HepG2 (cell line): Measurements from ENCODE around the gene E2F1. TPM values are rescaled to one million over a fixed set of nuclear protein-coding genes. Genes with fewer than 3 reads are reported as not detected.

Source experiments
- ELF4 ChIP-seq: sonication (generic); formaldehyde crosslinking; IDR thresholded peaks from 2 replicates; pipeline ENCODE4 v1.5.0; 2020; ENCODE audit warnings: missing genetic modification reagents, mild to moderate bottlenecking, moderate library complexity, borderline replicate concordance
- HNF1A ChIP-seq, 2 experiments: sonication (generic) in 1 of 2; formaldehyde crosslinking in 1 of 2; IDR thresholded peaks; 2 replicates each; pipeline versions ENCODE4 v1.4.0 to v1.6.1; 2016 to 2020; ENCODE audit warnings: borderline replicate concordance in 1 of 2, low read depth in 1 of 2, mild to moderate bottlenecking in 1 of 2, missing genetic modification reagents in 1 of 2
- IRF2 ChIP-seq: IDR thresholded peaks from 2 replicates; pipeline ENCODE4 v1.6.1; 2018; ENCODE audit warnings: missing genetic modification reagents, missing compliant biosample characterization
- MNT ChIP-seq: fragments of 450-650 bp; IDR thresholded peaks from 2 replicates; pipeline ENCODE4 v1.6.1; 2016
- NCOA1 ChIP-seq: sonication (generic); formaldehyde crosslinking; IDR thresholded peaks from 2 replicates; pipeline ENCODE4 v1.9.0; 2021; ENCODE audit warnings: missing genetic modification reagents
- PHF5A ChIP-seq: IDR thresholded peaks from one replicate; pipeline ENCODE4 v1.6.1; 2018; ENCODE audit warnings: low read depth, missing genetic modification reagents; ENCODE audit not compliant: unreplicated experiment
- SNAPC5 ChIP-seq: sonication (generic); formaldehyde crosslinking; IDR thresholded peaks from 2 replicates; pipeline ENCODE4 v1.8.1; 2023; ENCODE audit warnings: mild to moderate bottlenecking, missing genetic modification reagents, borderline replicate concordance
- TBP ChIP-seq: sonication (generic); formaldehyde crosslinking; IDR thresholded peaks from 2 replicates; pipeline ENCODE4 v1.5.0; 2020; ENCODE audit warnings: missing genetic modification reagents
- THAP11 ChIP-seq: IDR thresholded peaks from 2 replicates; pipeline ENCODE4 v1.6.1; 2016; ENCODE audit warnings: missing biosample characterization, missing genetic modification reagents
- ZFP36 ChIP-seq: fragments of 150-350 bp; IDR thresholded peaks from 2 replicates; pipeline ENCODE4 v1.6.1; 2018; ENCODE audit warnings: borderline replicate concordance, low read length, low read depth; ENCODE audit not compliant: partially characterized antibody
- ZFP36L1 ChIP-seq: sonication (generic); formaldehyde crosslinking; IDR thresholded peaks from 2 replicates; pipeline ENCODE4 v1.8.0; 2022; ENCODE audit warnings: mild to moderate bottlenecking, missing genetic modification reagents, moderate library complexity
- ZMAT5 ChIP-seq: sonication (generic); formaldehyde crosslinking; IDR thresholded peaks from 2 replicates; pipeline ENCODE4 v1.5.0; 2020; ENCODE audit warnings: mild to moderate bottlenecking, low read depth, missing genetic modification reagents, borderline replicate concordance
- ZNF280B ChIP-seq: sonication (generic); formaldehyde crosslinking; IDR thresholded peaks from 2 replicates; pipeline ENCODE4 v1.5.0; 2020; ENCODE audit warnings: missing genetic modification reagents, mild to moderate bottlenecking, borderline replicate concordance
- ZNF430 ChIP-seq: sonication (generic); formaldehyde crosslinking; IDR thresholded peaks from 2 replicates; pipeline ENCODE4 v1.9.0; 2021; ENCODE audit warnings: mild to moderate bottlenecking, missing genetic modification reagents
- ZNF460 ChIP-seq: sonication (generic); formaldehyde crosslinking; IDR thresholded peaks from 2 replicates; pipeline ENCODE4 v1.5.1; 2020; ENCODE audit warnings: missing genetic modification reagents, mild to moderate bottlenecking, borderline replicate concordance
- ZNF496 ChIP-seq: sonication (generic); formaldehyde crosslinking; IDR thresholded peaks from 2 replicates; pipeline ENCODE4 v1.8.1; 2023; ENCODE audit warnings: mild to moderate bottlenecking, moderate library complexity, missing genetic modification reagents; ENCODE audit not compliant: insufficient replicate concordance
- ZNF503 ChIP-seq: sonication (generic); formaldehyde crosslinking; IDR thresholded peaks from 2 replicates; pipeline ENCODE4 v1.4.0; 2020; ENCODE audit warnings: missing genetic modification reagents
- ZNF709 ChIP-seq: sonication (generic); formaldehyde crosslinking; IDR thresholded peaks from 2 replicates; pipeline ENCODE4 v1.5.0; 2020; ENCODE audit warnings: mild to moderate bottlenecking, missing genetic modification reagents
- ZNF713 ChIP-seq: sonication (generic); formaldehyde crosslinking; IDR thresholded peaks from 2 replicates; pipeline ENCODE4 v1.4.0; 2020; ENCODE audit warnings: mild to moderate bottlenecking, missing genetic modification reagents
- polyA plus RNA-seq, 8 experiments: library from polyadenylated mRNA; depleted of rRNA in 3 of 8; stranded (reverse) in 7 of 8; unstranded in 1 of 8; fragments of >200 nt; fragmentation: Illumina TruSeq in 4 of 8; extraction: Trizol in 4 of 8; gene quantifications; 2 replicates each; pipeline versions ENCODE4 v1.2.1 to v1.2.3, GENCODE V29; 2011 to 2016; ENCODE audit warnings: low read depth in 4 of 8, missing spikeins in 1 of 8, mixed read lengths in 1 of 8; ENCODE audit not compliant: insufficient read depth in 1 of 8
- total RNA-seq, 5 experiments: library from RNA; depleted of rRNA; stranded (reverse); fragments of >200 nt; fragmentation: Illumina TruSeq; extraction: Trizol; gene quantifications; 2 replicates each; pipeline ENCODE4 v1.2.3, GENCODE V29; 2016; ENCODE audit warnings: low read depth in 1 of 5

E2F1 gene
- total and polyA plus RNA-seq, 2 of the 13 experiments (the other 11 are each of a cell fraction or from before 2014, with no cell fraction given) = 25.5 to 39.4 TPM

- peak; percentile 75; the same call in 1 of the 2 replicates for TF ChIP-seq ZNF280B
- no peak for TF ChIP-seq PHF5A
- TF ChIP-seq SNAPC5 (CRISPR knock-in tag) = no peak
- TF ChIP-seq HNF1A (IDR thresholded peaks at IDR 0.05; ENCODE audit: low read depth) = no peak
- TF ChIP-seq HNF1A (CRISPR knock-in tag; IDR thresholded peaks at IDR 0.05; ENCODE audit: borderline replicate concordance) = no peak
- TF ChIP-seq ZNF709 (CRISPR knock-in tag) = no peak; the same call in 1 of the 2 replicates
- TF ChIP-seq ZNF460 (CRISPR knock-in tag) = no peak; the same call in 1 of the 2 replicates
- no peak for TF ChIP-seq MNT
- no peak for TF ChIP-seq ZFP36
- TF ChIP-seq ZNF496 (CRISPR knock-in tag) = no peak
- no peak for TF ChIP-seq NCOA1 (CRISPR knock-in tag)
- no peak; the same call in 1 of the 2 replicates for TF ChIP-seq ZNF430 (CRISPR knock-in tag)
- no peak for TF ChIP-seq ELF4 (CRISPR knock-in tag)
- TF ChIP-seq ZMAT5 = no peak
- TF ChIP-seq ZFP36L1 (CRISPR knock-in tag) = peak; percentile 64
- TF ChIP-seq TBP (CRISPR knock-in tag) = no peak; the same call in 1 of the 2 replicates
- peak; percentile 34; the same call in 1 of the 2 replicates for TF ChIP-seq ZNF503 (CRISPR knock-in tag)
- TF ChIP-seq THAP11 (CRISPR knock-in tag) = no peak; the same call in 1 of the 2 replicates
- TF ChIP-seq IRF2 (CRISPR knock-in tag) = no peak; the same call in 1 of the 2 replicates
- TF ChIP-seq ZNF713 = no peak
These were observed 45.5 kb upstream of the E2F1 start, which contains the start of gene ZNF341 (continued) for GRCh38 chr20:33731693-33732165.
